ENCODE results near the gene FBN3. TPM values are rescaled to one million over a fixed set of nuclear protein-coding genes. Genes with fewer than 3 reads are reported as not detected.

The FBN3 gene
- polyA plus RNA-seq, 1 of the 3 experiments (the other 2 are of a cell fraction), result not detected

DNA sequence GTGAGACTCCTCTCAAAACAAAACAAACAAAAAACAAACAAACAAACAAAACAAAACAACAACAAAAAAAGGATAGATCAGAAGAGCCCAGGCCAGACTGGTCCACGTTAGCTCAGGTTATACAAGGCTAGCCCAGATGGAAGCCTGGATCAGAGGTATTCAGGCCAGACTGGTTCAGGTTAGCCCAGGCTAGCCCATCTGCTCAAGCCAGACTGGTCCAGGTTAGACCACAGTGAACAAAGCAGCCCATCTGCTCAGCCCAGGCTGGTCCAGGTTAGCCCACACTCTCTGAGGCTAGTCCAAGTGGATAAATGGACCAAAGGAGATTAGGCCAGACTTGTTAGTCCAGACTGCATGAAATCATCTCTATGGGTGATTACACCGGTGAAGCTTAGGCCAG, 55.7 kb downstream of the FBN3 start:
- Histone ChIP-seq H3K9ac (no peak overlapping the region), H3F3A (replicated peaks; ENCODE audit: insufficient read depth) (no peaks in the 10 kb centered on the region), H3K27me3 (ENCODE audit: insufficient read depth) (no peaks in the 10 kb centered on the region), H3K36me3 (replicated peaks in 1 of 2; ENCODE audit: control insufficient read depth in 1 of 2, insufficient read depth in 2 of 2, low read length in 1 of 2) (no peaks in the 10 kb centered on the region), H2AFZ (ENCODE audit: low read depth) (no peak overlapping the region), H3K4me3 (ENCODE audit: low read depth in 2 of 2, low read length in 1 of 2) (no peak overlapping the region), H3K27ac (ENCODE audit: low read depth in 2 of 2, low read length in 1 of 2) (no peak overlapping the region), H4K20me1 (ENCODE audit: insufficient read depth) (no peaks in the 10 kb centered on the region), H3K4me2 (no peak overlapping the region), H3K9me2 (no peaks in the 10 kb centered on the region), H3K9me3 (0 out of 2 replicates have a peak, but pooled peaks cover 7% of the 10 kb centered on the region), H3K79me2 (ENCODE audit: insufficient read depth) (no peaks in the 10 kb centered on the region), H3K4me1 (ENCODE audit: control insufficient read depth in 1 of 2, insufficient read depth in 2 of 2, low read depth in 1 of 2, low read length in 1 of 2) (no peaks in the 10 kb centered on the region; a peak in 1 of 4 replicates)
- no peak for DNase-seq
- ChIA-PET CTCF (interaction anchor here (0.8 to 1.1 kb wide), 2 partner anchors 17 to 240 kb away, joined by 3 read pairs; no protein-coding TSS in a partner anchor), POLR2A (no interaction called here)
- WGBS (ENCODE audit: low lambda C conversion rate), result 35% methylated on average over 2 of the region's 2 CpGs
- TF ChIP-seq FOXM1 (IDR thresholded peaks at IDR 0.05; ENCODE audit: low read depth) (no peak), TCF12 (IDR thresholded peaks at IDR 0.05) (no peak)

DNA sequence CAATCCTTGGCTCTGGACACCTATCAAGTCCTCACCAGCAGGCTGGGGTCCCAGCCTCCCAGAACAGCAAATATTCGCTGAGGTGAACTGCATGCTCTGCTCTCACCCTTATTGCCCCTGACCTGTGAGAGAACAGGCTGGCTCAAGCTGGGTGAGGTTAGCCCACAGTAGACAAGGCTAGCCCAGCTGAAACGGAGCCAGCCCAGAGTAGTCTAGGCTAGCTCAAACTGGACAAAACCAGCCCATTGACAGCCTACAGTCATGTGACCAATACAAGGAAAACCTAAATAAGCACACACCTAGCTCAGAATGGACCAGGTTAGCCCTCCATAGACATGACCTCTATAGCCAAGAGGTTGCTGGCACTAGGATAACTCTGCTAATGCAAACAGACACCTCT, 58.4 kb downstream of the FBN3 start:
- Histone ChIP-seq H3K9me2 (no peaks in the 10 kb centered on the region), H3K9me3 (0 out of 2 replicates have a peak, but pooled peaks cover 7% of the 10 kb centered on the region), H3K4me3 (ENCODE audit: low read depth in 2 of 2, low read length in 1 of 2) (no peak overlapping the region), H4K20me1 (ENCODE audit: insufficient read depth) (no peaks in the 10 kb centered on the region), H2AFZ (ENCODE audit: low read depth) (no peak overlapping the region), H3F3A (replicated peaks; ENCODE audit: insufficient read depth) (no peaks in the 10 kb centered on the region), H3K4me2 (no peak overlapping the region), H3K27me3 (ENCODE audit: insufficient read depth) (no peaks in the 10 kb centered on the region), H3K9ac (no peak overlapping the region), H3K79me2 (ENCODE audit: insufficient read depth) (no peaks in the 10 kb centered on the region), H3K36me3 (replicated peaks in 1 of 2; ENCODE audit: control insufficient read depth in 1 of 2, insufficient read depth in 2 of 2, low read length in 1 of 2) (no peaks in the 10 kb centered on the region), H3K27ac (ENCODE audit: low read depth in 2 of 2, low read length in 1 of 2) (no peak overlapping the region), H3K4me1 (ENCODE audit: control insufficient read depth in 1 of 2, insufficient read depth in 2 of 2, low read depth in 1 of 2, low read length in 1 of 2) (no peaks in the 10 kb centered on the region; a peak in 1 of 4 replicates)
- ChIA-PET POLR2A (no interaction called here), CTCF (no interaction called here)
- no peak for DNase-seq
- WGBS (ENCODE audit: low lambda C conversion rate), result 17% methylated on average over 1 of the region's 2 CpGs
- TF ChIP-seq TAF1 (IDR thresholded peaks at IDR 0.05; ENCODE audit: borderline replicate concordance, low read depth, low read length) (no peak), NRF1 (IDR thresholded peaks at IDR 0.05; ENCODE audit: low read depth, low read length) (no peak), YY1 (IDR thresholded peaks at IDR 0.05; ENCODE audit: low read depth) (no peak), IRF3 (IDR thresholded peaks at IDR 0.05; ENCODE audit: low read depth, low read length) (no peak), POLR2AphosphoS5 (IDR thresholded peaks at IDR 0.05; ENCODE audit: low read depth, low read length) (no peak), FOXM1 (IDR thresholded peaks at IDR 0.05; ENCODE audit: low read depth) (no peak), RCOR1 (IDR thresholded peaks at IDR 0.05; ENCODE audit: low read length) (no peak), FOSL2 (IDR thresholded peaks at IDR 0.05; ENCODE audit: borderline replicate concordance, low read depth) (no peak), GABPA (IDR thresholded peaks at IDR 0.05; ENCODE audit: low read depth) (no peak), MEF2A (IDR thresholded peaks at IDR 0.05; ENCODE audit: borderline replicate concordance, low read depth) (no peak), EP300 (IDR thresholded peaks at IDR 0.05; ENCODE audit: borderline replicate concordance in 1 of 2, low read depth in 1 of 2, low read length in 1 of 2) (no peak), GATA2 (CRISPR knock-in tag; IDR thresholded peaks at IDR 0.05) (no peak), RFX5 (IDR thresholded peaks at IDR 0.05; ENCODE audit: low read length) (no peak), FOXJ3 (CRISPR knock-in tag; IDR thresholded peaks at IDR 0.05) (no peak), USF2 (IDR thresholded peaks at IDR 0.05; ENCODE audit: borderline replicate concordance, low read depth, low read length) (no peak), ZBTB33 (IDR thresholded peaks at IDR 0.05; ENCODE audit: borderline replicate concordance, low read depth) (no peak), JUND (IDR thresholded peaks at IDR 0.05) (no peak), TEAD4 (IDR thresholded peaks at IDR 0.05; ENCODE audit: borderline replicate concordance, insufficient read depth) (no peak)
- TF ChIP-seq, protein P1, sequence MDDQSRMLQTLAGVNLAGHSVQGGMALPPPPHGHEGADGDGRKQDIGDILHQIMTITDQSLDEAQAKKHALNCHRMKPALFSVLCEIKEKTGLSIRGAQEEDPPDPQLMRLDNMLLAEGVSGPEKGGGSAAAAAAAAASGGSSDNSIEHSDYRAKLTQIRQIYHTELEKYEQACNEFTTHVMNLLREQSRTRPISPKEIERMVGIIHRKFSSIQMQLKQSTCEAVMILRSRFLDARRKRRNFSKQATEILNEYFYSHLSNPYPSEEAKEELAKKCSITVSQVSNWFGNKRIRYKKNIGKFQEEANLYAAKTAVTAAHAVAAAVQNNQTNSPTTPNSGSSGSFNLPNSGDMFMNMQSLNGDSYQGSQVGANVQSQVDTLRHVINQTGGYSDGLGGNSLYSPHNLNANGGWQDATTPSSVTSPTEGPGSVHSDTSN (IDR thresholded peaks at IDR 0.05), result no peak
